A549 (cell line): Measurements from ENCODE around the gene RTN4RL2.

ENCODE experiments used
- CEBPB ChIP-seq, 2 experiments: fragments of >200 bp in 1 of 2; sonication (Bioruptor Twin) in 1 of 2; formaldehyde crosslinking in 1 of 2; IDR thresholded peaks; 2 replicates each; pipeline ENCODE4 v1.6.1; 2012 to 2016
- CTCF ChIP-seq: fragments of >200 bp; sonication (Bioruptor Twin); formaldehyde crosslinking; IDR thresholded peaks from 3 replicates; pipeline ENCODE4 v1.5.1; 2016
- HMGXB4 ChIP-seq: fragments of 250-450 bp; sonication (Bioruptor Pico); IDR thresholded peaks from 2 replicates; pipeline ENCODE4 v1.5.0; 2021; ENCODE audit warnings: mild to moderate bottlenecking, moderate library complexity, borderline replicate concordance
- HOXA7 ChIP-seq: fragments of 250-450 bp; sonication (Bioruptor Pico); IDR thresholded peaks from 2 replicates; pipeline ENCODE4 v1.5.0; 2020; ENCODE audit warnings: mild to moderate bottlenecking, moderate library complexity
- JUNB ChIP-seq: fragments of >200 bp; sonication (Bioruptor Twin); formaldehyde crosslinking; IDR thresholded peaks from 2 replicates; pipeline ENCODE4 v1.6.1; 2016
- MAFK ChIP-seq: fragments of 450-650 bp; IDR thresholded peaks from 2 replicates; pipeline ENCODE4 v1.6.1; 2014; ENCODE audit not compliant: partially characterized antibody
- PBX3 ChIP-seq: IDR thresholded peaks from 2 replicates; pipeline ENCODE4 v1.6.1; 2012
- POLR2A ChIP-seq: IDR thresholded peaks from 2 replicates; pipeline ENCODE4 v1.6.1; 2012; ENCODE audit warnings: mild to moderate bottlenecking, low read length
- RCOR1 ChIP-seq: fragments of 150-350 bp; IDR thresholded peaks from 2 replicates; pipeline ENCODE4 v1.6.1; 2014; ENCODE audit warnings: antibody characterized with exemption, low read length, low read depth
- RFX5 ChIP-seq: fragments of 450-650 bp; IDR thresholded peaks from 2 replicates; pipeline ENCODE4 v1.7.1; 2014; ENCODE audit warnings: antibody characterized with exemption, mild to moderate bottlenecking, moderate library complexity
- TP53 ChIP-seq: fragments of 250-450 bp; sonication (Bioruptor Pico); IDR thresholded peaks from 2 replicates; pipeline ENCODE4 v1.5.0; 2021; ENCODE audit warnings: mild to moderate bottlenecking, moderate library complexity

GRCh38 chr11:57487021-57487778 is 26.9 kb downstream of the RTN4RL2 start:
- TF ChIP-seq CTCF, result no peak
- TF ChIP-seq RCOR1, result no peak
- no peak for TF ChIP-seq POLR2A
- TF ChIP-seq JUNB, result no peak
- no peak for TF ChIP-seq PBX3
- TF ChIP-seq HMGXB4 (CRISPR knock-in tag), result no peak
- TF ChIP-seq MAFK, result no peak
- TF ChIP-seq TP53 (CRISPR knock-in tag), result no peak
- TF ChIP-seq CEBPB (IDR thresholded peaks at IDR 0.05), result no peak
- TF ChIP-seq RFX5, result no peak
- no peak for TF ChIP-seq HOXA7 (CRISPR knock-in tag)
